ENCODE measurements around the gene RNF11. TPM values are rescaled to one million over a fixed set of nuclear protein-coding genes. Genes with fewer than 3 reads are reported as not detected.
A peak's percentile ranks its signal among the peaks of the same experiment; 100 is the strongest.
"Not testable (repeated sequence)": the region's sequence is repeated elsewhere in the genome, so short reads cannot be mapped to it uniquely, and the experiment has no call there.

RNF11 gene
- polyA plus RNA-seq, 4 donors = 127 to 160 (median 149) TPM

GRCh38 chr1:51227231-51227960 is 8.7 kb upstream of the RNF11 start:
- not testable (repeated sequence) for DNase-seq (ENCODE audit: low read depth in 4 of 4, low spot score in 3 of 4)

GRCh38 chr1:51228471-51228870 is 7.6 kb upstream of the RNF11 start:
- DNase-seq (ENCODE audit: low read depth in 4 of 4, low spot score in 3 of 4) = not testable (repeated sequence)

DNA sequence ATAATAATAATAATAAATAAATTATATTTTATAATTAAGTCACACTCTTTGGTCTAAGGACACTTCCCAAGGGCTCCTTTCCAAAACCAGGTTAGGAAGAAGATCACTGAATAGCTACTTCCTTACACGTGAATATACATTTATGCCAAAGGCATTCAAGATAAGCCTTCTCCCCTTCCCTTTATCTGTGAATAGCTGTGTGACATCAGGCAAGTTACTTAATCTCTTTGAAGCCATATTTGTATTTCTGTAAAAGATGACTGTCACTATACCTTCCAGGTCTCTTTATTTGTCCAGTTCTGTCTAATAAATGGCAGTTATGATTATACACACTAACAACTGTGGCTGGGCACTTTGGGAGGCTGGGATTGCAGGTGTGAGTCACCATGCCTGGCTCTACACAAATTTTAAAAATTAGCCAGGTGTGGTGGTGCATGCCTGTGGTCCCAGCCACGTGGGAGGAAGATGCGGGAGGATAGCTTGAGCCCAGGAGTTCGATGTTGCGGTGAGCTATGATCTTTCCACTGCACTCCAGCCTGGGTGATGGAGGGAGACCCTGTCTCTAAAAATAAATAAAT is 5.5 kb upstream of the RNF11 start:
- DNase-seq (ENCODE audit: low read depth in 4 of 4, low spot score in 3 of 4) = no peak

- no peak for DNase-seq (ENCODE audit: low read depth in 4 of 4, low spot score in 3 of 4)
Observed at GRCh38 chr1:51231120-51231519, 5.0 kb upstream of the RNF11 start.

- DNase-seq (ENCODE audit: low read depth in 4 of 4, low spot score in 3 of 4) = no peak
Observed at GRCh38 chr1:51231896-51232295, 4.2 kb upstream of the RNF11 start.

- DNase-seq (ENCODE audit: low read depth in 4 of 4, low spot score in 3 of 4) = not testable (repeated sequence)
Observed at GRCh38 chr1:51234236-51234635, 1.8 kb upstream of the RNF11 start.

GRCh38 chr1:51234721-51235425 is 1.2 kb upstream of the RNF11 start:
- DNase-seq (ENCODE audit: low read depth in 4 of 4, low spot score in 3 of 4) = peak; percentile 43 to 51 (median 47)

DNA sequence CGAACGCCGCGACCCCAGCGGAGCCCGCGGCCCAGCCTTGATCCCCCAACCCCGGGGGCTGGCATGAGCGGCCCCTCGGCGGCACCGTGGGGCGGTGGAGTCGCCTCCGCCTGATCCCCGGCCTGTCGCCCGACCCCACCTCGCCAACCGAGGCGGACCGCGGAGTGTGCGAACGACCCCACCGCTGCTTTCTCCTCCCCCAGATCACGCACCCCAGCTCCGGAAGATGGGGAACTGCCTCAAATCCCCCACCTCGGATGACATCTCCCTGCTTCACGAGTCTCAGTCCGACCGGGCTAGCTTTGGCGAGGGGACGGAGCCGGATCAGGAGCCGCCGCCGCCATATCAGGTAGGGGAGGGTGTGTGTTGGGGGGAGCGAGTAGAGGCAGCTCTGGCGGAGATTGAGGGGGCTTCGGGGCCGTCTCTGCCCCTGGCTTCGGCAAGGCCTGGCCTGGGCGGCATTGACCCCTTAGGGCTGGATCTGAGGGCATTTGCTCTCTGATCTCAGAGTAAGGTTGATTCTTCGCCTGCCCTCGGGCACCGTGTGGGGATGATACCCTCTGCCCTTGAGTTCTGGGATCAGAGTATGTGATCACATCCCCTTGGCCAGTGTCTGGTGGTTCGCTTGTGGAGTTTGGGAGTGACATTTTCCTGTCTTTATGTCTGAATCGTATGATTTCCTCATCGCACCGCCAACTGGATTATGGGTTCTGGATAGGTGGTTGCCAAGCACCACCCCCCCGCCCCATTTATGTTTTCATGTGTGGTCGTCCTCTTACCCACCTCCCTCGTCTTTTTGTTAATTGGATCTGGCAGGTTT is 668 bp downstream of the RNF11 start:
- DNase-seq (ENCODE audit: low read depth in 4 of 4, low spot score in 3 of 4) = peak; percentile 38 to 54 (median 44)

- DNase-seq (ENCODE audit: low read depth in 4 of 4, low spot score in 3 of 4) = peak; percentile 13 to 26 (median 20)
Observed at GRCh38 chr1:51237351-51238033, 1.4 kb downstream of the RNF11 start.

- peak in 3 of 4 donors; percentile 12 to 41 (median 24) for DNase-seq (ENCODE audit: low read depth in 4 of 4, low spot score in 3 of 4)
Observed at GRCh38 chr1:51238034-51238403, 1.9 kb downstream of the RNF11 start.

DNA sequence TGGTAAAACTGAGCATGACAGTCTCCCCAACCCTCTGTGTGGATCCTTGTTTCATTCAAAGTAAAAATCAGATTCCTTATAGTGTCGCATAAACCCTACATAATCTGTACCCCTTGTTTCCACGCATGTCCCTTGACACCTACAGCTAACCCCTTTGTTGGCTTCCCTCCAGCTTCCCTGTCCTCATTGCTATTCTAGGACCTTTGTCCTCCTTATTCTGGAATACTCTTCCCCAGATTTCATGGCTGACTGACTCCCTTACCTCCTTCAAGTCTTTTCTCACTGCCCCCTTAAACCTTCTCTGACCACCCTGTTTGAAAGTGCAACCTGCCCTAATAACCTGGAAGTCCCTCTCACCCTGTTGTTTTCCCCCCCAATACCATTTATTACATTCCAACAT is 4.0 kb downstream of the RNF11 start:
- DNase-seq (ENCODE audit: low read depth in 4 of 4, low spot score in 3 of 4) = peak in 2 of 4 donors; percentile 12 to 36

DNA sequence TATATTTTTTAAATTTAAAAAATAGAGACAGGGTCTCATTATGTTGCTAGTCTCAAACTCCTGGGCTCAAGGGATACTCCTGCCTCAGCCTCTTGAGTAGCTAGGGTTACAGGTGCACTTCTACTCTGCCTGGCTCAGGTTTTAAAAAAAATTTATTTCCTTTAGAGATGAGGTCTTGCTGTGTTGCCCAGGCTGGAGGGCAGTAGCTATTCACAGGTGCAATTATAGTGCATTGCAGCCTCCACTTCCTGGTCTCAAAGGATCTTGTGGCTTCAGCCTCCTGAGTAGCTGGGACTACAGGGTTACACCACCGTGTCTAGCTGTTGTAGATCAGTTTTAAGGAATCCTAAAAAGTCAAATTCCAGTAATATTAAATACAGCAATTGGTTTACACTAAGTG is 5.0 kb downstream of the RNF11 start:
- no peak for DNase-seq (ENCODE audit: low read depth in 4 of 4, low spot score in 3 of 4)

DNA sequence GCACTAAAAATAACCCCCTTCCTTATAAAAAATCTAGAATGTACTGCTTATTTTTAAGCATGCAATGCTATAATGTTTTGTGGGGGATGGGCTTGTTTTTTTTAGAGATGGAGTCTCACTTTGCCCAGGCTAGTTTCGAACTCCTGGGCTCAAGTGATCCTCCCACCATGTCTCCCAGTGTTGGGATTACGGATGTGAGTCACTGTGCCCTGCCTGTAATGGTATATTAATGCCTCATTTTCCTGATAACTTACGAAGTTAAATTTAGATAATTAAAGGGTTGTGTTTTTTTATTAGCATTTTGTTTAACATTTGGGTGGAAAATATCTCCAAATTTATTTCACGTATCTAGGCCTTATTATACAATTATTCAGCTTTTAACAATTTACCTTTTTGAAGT is 6.5 kb downstream of the RNF11 start:
- DNase-seq (ENCODE audit: low read depth in 4 of 4, low spot score in 3 of 4) = no peak

GRCh38 chr1:51247022-51247421 is 10.9 kb downstream of the RNF11 start:
- no peak for DNase-seq (ENCODE audit: low read depth in 4 of 4, low spot score in 3 of 4)

GRCh38 chr1:51247499-51247898 is 11.4 kb downstream of the RNF11 start:
- DNase-seq (ENCODE audit: low read depth in 4 of 4, low spot score in 3 of 4) = no peak

- no peak for DNase-seq (ENCODE audit: low read depth in 4 of 4, low spot score in 3 of 4)
Observed at GRCh38 chr1:51249445-51249844, 13.4 kb downstream of the RNF11 start.

GRCh38 chr1:51250729-51251128 is 14.7 kb downstream of the RNF11 start:
- DNase-seq (ENCODE audit: low read depth in 4 of 4, low spot score in 3 of 4) = not testable (repeated sequence)

DNA sequence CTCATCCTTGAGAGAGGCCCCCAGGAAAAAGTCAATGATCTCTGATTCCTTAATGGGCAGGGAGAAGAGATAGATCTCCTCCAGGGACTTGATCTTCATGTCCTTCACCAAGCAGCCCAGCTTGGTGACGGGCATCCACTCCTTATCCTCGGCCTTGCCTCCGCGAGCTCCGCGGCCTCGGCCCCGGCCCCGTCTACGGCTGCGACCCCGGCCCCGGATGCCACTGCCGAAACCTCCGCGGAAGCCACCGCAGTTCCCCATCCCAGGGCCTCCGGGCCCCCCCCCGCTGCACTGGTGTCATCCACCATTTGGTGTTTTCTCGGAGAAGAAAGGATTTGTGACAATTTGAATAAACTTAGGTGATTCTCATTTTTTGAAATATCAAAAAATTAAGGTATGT is 15.1 kb downstream of the RNF11 start:
- DNase-seq (ENCODE audit: low read depth in 4 of 4, low spot score in 3 of 4) = not testable (repeated sequence)

GRCh38 chr1:51252366-51252765 is 16.3 kb downstream of the RNF11 start:
- no peak for DNase-seq (ENCODE audit: low read depth in 4 of 4, low spot score in 3 of 4)

DNA sequence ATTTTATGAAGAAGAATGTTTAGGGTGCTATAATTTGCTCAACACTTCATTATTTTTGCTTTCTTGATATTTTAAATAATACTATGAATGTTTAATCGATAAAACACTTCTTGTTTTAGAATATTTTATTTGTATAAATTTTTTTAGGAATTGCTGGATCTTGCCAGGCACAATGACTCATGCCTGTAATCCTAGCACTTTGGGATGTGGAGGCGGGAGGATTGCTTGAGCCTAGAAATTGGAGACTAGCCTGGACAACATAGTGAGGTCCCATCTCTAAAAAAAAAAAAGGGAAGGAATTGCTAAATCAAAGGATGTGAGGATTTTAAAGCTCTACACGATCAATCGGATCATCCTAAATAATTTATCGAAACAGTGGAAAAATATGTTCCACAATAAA is 17.6 kb downstream of the RNF11 start:
- DNase-seq (ENCODE audit: low read depth in 4 of 4, low spot score in 3 of 4) = no peak

Measured in right renal pelvis (tissue), 4 donors.